T-helper 1 cell treated with Interleukin-12 subunit alpha and Interleukin-12 subunit beta and Interleukin-4 antibody, amounts not matched to agents 30 ng/mL and 1 ng/mL, for 36 hours (primary cell): ENCODE results near the gene ALKBH4. TPM values are rescaled to one million over a fixed set of nuclear protein-coding genes. Genes with fewer than 3 reads are reported as not detected.
"Not testable (repeated sequence)": the region's sequence is repeated elsewhere in the genome, so short reads cannot be mapped to it uniquely, and the experiment has no call there.

ENCODE experiments used
- intact Hi-C: fragments of 100-400 bp; cut with micrococcal nuclease; formaldehyde crosslinking; loops from one replicate; pipeline ENCODE4 v1.15.1; 2024
- total RNA-seq: library from RNA; stranded (reverse); gene quantifications from 2 replicates; pipeline ENCODE4 v1.2.3, GENCODE V29; 2022

The ALKBH4 gene
- total RNA-seq, 1 donor from 2014 or later = 11.4 TPM

DNA sequence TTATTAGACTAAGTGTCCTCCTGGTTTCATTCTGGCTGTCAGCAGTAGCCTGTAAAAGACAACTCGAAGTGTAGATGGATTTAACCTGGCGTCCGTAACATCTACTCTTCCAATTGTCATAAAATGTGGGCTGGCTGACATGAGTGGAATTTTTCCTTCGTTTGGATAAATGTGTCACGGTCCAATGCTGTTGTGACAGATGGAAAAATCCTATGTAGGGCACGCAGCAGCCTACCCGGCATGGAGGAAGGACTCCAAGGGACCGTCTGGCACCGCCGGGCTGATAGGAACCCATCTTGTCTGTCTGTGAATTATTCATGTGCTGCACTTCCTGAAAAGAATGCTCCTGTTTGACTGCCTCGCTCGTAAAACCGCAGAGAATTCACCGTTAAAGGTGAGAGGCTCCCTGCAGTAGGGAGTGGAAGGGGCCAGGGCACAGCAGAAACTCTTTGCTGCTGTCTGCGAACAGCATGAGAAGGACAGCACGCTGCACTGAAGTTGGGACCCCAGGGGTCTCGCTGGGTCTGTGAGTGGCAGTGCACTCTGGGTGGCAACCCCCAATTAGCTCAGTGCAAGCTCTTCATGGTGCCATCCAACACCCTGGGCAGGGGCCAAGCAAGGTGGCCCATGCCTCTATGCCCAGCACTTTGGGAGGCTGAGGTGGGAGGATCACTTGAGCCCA lies 32.9 kb downstream of the ALKBH4 start:
- intact Hi-C loops = loop anchor here (1.0 to 5.0 kb wide), 4 partner anchors 14 to 69 kb away; partner anchors contain the start of genes ALKBH4, LRWD1 and PRKRIP1

DNA sequence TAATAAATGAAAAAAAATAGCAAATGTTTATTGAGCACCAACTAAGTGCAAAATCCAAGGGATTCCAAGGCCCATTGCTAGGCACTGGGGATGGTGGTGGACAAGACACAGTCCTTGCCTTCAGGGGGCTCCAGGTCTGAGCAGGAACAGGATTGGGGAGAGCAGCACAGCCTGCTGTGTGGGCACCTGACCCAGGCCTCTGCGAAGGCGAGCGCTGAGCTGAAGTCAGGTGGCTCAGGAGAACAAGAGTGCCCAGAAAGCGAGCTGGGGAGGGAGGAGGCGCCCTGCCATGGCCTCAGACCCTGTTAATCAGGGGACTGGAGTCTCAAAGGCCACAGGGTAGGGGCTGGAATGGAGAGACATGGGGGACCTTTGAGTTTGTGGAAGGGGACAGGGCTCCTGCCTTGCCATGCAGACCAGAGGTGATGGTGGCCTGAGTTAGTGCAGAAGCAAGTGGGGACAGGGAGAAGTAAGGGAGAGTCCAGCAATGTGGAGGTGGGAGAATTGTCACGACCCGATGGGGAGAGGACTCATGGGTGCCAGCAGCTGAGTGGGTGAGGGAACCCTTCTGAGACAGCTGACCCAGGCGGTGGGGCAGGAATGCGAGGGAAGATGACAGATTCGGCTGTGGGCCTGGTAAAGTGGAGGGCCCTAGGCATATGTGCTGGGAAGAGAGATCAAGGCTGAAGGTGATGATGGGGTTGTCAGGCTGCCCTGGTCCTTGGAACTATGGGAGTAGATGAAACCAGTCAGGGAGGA lies 35.3 kb downstream of the ALKBH4 start:
- intact Hi-C loops = no loop called here

DNA sequence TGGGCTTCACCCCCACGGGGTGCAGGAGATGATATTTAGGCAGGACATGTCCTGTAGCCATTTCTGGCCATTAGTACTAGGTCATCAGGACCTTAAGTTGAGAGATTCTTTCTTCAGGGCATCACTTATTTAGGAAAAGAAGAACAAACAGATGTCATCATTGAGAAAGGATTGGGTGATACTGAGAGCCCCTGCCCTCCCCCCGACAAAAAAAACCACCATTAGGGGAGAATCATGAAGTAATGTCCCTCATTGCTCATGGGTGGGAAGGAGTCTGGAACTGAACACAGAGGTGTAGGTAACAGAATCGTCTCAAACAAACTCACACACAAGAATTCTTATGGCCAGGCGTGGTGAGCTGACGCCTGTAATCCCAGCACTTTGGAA lies 37.7 kb downstream of the ALKBH4 start:
- intact Hi-C loops = no loop called here

DNA sequence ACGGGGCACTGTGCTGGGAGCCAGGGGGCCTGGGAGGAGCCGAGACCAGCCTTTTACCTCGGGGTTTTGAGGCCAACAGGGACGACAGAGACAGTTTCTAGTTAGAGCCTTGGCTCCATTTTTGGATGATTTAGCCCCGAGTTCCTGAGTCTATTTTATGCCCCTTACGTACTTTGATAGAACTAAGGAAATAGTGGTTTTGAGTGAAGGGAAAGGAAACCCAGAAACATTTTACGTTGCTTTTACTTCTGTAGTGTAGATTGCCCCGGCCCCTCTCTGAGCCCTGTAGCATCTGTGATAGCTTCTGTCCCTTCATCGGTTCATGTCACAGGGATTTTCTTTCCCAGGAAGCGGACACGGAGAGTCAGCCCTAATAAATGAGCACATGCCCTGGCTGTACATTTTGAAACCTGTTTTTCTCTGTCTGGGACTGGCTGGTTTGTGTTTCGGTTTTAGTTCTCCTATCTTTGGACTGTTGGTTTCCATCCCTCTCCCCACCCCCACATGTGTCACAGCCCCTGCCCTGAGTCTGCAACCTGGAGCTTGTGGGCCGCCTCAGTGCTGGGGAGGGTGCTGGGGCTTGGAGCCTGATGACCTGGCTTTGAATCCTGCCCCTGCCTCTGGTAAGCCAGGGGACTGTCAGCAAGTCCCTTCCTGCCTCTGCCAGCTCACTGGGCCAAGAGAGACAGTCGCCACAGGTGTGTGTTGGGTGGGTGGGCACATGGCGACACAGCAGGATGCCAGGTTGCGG lies 38.2 kb downstream of the ALKBH4 start:
- intact Hi-C loops = no loop called here

DNA sequence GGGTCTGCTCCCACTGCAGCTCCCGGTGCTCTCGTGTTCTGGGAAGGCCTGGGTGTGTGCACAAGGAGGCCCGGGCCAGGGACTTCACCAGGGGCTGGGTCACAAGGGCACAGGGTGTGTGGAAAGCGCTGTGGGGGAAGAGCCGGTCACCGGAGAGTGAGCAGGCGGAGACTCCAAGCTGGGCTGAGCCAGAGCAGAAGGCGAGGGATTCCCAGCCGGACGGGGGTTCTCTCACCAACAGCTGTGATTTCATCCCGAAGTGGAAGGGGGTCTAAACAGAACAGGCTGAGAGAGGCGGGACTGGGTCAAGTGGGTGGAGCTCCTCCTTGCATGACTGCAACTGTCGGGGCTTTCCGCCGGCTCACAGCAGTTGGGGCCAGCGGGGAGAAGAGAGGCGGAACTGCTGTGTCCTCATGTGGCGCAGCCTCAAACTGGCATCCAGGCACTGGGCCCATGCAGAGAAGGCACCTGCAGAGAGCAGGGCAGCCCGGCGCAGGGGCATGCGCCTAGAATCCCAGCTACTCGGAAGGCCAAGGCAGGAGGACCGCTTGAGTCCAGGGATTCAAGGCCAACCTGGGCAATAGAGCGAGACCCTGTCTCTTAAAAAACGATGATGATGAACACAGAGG lies 38.9 kb downstream of the ALKBH4 start:
- intact Hi-C loops = loop anchor here (1.0 to 2.0 kb wide), 3 partner anchors 8 to 39 kb away; partner anchors contain the start of genes ALKBH4, LRWD1 and ORAI2

DNA sequence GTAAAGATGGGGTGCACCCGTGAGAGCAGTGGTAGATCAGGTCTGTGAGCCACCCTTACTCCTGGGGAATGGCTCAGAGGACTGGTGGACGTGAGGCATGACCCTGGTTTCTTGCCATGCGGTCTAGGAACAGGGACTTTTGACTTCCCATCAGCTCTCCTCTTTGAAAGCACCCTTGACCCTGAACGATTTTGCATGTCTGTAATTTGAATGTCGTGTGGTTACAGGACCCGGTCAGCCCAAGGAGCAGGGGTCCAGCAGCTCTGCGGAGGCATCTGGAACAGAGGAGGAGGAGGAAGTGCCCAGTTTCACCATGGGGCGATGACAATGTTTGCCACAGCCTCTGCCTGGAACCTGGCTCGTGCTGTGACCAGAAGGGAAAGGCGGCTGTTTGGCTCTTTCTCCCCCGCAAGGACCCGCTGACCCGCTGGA lies 39.9 kb downstream of the ALKBH4 start:
- intact Hi-C loops = loop anchor here (1.0 to 2.0 kb wide), 3 partner anchors 8 to 40 kb away; partner anchors contain the start of genes ALKBH4, LRWD1 and ORAI2

DNA sequence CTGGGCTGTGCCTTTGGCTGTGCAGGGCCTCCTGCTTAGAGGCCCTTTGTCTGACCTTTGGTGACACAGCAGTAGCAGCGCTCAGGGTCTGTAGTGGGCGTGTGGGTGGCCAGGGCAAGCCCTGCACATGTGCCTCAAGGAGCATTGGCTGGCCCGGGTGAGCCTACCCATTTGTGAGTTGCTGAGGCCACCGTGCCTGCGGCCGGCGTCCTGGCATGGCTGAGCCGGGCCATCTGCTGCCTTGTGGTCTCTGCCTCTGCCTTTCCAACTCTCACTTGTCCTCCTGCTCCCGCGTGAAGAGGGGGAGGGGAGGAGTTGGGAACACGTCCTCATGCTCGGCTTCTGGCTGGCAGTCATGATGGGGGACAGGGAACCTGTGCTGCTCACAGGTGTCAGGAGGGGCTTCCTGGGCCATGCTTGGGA lies 40.5 kb downstream of the ALKBH4 start:
- intact Hi-C loops = loop anchor here (2.0 kb wide), 1 partner anchor 41 kb away; the partner anchor contains the start of genes ALKBH4 and LRWD1

DNA sequence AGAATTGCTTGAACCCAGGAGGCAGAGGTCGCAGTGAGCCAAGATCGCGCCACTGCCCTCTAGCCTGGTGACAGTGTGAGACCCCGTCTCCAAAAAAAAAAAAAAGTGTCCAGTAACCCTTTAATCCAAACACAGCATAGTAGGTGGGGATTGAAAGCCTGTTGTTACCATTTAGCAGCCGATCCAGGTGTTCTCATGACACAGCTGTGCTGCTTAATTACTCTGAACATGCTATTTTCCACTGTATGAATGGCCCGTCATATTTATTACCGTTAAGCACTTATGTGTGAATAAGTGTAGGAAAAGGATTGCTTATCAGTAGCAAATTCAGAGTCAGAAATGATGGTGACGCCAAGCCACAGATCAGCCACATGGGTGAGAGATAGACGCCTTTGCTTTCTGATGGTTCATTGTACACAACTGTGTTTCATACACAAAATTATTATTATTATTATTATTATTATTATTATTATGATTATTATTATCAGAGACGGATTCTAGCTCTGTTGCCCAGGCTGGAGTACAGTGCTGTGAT lies 42.9 kb downstream of the ALKBH4 start:
- intact Hi-C loops = no loop called here

DNA sequence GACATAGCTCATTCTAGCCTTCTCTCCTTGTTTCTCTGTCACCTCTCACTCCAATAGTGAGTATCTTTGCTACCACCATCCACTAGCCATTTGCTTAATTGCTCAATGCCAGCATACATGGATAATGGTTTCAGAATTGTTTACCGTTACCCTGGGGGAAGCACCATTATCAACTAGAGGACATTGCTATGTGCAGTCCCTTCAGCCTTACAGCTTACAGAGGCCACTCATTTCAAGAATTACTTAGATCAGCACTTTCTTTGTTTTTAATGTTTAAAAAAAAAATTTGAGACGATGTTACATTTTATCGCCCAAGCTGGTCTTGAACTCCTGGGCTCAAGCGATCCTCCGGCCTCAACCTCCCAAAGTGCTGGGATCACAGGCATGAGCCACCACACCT lies 46.1 kb downstream of the ALKBH4 start:
- intact Hi-C loops = no loop called here

DNA sequence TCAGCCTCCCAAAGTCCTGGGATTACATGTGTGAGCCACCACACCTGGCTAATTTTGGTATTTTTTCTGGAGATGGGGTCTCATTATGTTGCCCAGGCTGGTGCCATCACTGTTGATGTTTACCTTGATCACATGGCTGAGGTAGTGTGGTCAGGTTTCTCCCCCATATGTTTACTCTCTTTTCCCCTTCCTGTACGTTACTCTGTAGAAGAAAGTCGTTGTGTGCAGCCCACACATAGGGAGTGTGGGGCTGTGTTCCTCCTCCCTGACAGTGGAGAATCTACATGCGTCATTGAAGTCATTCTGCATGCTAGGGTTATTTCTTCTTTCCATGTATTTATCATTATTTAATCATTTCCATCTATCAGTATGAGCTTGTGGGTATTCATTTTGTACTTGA lies 47.6 kb downstream of the ALKBH4 start:
- intact Hi-C loops = loop anchor here (1.0 to 2.0 kb wide), 2 partner anchors 14 to 20 kb away; partner anchors contain the start of gene PRKRIP1

DNA sequence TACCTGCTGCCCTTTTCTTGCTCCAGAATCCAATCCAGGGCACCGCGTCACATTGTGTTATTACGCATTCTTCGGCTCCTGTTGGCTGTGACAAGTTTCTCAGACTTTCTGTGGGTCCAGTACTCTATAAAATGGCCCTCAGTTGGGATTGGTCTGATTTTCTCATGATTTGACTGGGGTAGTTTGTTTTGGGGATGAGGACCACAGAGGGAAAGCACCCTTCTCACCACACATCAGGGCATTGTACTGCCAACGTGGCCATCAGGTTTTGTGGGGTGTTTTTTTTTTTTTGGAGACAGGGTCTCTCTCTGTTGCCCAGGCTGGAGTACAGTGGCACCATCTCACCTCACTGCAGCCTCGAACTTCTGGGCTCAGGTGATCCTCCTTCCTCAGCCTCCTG lies 48.3 kb downstream of the ALKBH4 start:
- intact Hi-C loops = loop anchor here (1.0 to 2.0 kb wide), 3 partner anchors 9 to 20 kb away; partner anchors contain the start of gene PRKRIP1

DNA sequence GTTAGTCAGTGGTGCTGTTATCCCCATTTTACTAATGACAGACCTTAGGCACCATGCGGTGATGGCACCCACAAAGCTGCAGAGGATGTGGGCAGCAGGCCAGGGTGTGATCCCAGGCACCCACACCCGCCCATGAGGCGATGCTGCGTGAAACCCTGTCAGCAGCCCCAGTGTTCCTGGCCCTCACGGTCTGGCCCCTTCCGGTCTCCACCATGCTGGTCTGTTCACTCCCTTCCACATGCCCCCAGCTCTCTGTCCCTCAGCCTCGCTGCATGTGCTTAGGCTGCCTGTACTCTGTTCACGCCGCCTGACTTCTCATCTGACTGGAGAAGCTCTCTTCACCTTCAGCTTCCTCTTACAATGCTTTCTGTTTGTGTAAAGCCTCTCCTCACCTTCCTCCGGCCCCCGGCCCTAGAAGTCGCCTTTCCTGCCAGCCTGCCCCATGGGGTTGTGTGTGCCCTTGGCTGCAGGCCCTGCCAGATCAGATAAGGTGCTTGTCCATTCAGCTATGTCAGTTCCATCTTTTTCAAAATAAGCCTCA lies 48.9 kb downstream of the ALKBH4 start:
- intact Hi-C loops = loop anchor here (1.0 to 2.0 kb wide), 3 partner anchors 10 to 19 kb away; partner anchors contain the start of gene PRKRIP1

DNA sequence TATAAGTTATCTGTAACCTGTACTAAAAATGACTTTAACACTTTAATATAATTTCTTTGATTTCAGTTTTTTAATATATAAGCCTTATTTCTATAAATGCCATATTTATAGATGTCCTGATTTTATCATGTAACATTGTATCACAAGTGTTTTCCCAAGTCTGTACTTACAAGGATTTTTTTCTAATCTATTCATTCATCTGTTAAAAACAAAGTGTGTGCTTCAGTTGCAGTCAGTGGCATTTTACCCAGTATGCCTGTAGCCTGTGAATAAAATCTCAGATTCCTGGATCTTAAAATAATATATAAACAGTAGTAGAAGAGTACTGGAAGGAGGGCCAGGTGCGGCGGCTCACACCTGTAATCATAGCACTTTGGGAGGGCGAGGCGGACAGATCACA lies 51.1 kb downstream of the ALKBH4 start:
- intact Hi-C loops = no loop called here

DNA sequence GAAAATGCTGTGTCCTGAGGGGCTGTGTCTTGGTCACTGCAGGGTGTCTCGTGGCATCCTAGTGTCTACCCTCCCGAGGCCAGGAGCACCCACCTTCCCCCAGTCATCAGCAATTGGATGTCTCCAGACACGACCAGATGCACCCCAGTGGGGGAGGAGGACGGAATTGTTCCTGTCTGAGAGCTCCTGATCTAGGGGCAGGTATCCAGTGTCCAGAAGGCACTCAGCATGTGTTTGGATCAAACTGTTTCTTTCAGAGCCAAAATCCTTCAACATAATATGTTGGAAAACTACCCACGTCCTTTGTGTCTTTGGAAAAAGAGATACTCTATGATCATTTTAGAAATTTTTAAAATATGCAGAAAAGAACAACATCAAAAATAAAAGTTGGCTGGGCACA lies 51.6 kb downstream of the ALKBH4 start:
- intact Hi-C loops = no loop called here

DNA sequence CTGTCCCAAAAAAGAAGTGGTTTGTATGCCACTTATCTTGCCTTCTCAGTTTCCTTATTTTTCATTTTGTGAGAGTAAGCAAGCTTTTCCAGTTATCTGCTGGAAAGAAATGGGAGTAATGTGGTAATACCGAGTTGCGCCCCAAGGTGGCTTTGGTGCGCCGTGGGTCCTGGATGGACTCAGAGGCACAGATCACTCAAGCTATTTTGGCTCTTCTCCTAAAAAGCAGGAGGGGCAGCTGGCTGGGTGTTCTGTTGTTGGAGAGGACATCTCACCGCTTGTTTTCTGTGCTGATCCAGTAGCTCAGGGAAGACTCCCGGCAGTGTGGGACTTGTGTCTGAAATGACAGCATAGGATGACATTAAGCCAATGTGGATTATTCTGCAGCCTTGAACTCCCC lies 52.1 kb downstream of the ALKBH4 start:
- intact Hi-C loops = loop anchor here (1.0 kb wide), 3 partner anchors 22 to 53 kb away; no protein-coding TSS in a partner anchor

DNA sequence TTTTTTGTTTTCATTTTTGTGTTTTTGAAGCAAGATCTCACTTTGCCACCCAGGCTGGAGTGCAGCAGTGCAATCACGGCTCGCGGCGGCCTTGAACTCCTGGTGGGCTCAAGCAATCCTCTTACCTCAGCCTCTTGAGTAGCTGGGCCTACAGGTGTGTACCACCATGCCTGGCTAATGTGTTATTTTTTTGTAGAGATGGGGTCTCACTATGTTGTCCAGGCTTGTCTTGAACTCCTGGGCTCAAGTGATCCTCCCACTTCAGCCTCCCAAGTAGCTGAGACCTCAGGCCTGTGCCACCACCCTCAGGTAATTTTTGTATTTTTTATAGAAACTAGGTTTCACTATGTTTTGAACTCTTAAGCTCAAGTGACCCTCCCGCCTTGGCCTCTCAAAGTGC lies 53.7 kb downstream of the ALKBH4 start:
- intact Hi-C loops = no loop called here

DNA sequence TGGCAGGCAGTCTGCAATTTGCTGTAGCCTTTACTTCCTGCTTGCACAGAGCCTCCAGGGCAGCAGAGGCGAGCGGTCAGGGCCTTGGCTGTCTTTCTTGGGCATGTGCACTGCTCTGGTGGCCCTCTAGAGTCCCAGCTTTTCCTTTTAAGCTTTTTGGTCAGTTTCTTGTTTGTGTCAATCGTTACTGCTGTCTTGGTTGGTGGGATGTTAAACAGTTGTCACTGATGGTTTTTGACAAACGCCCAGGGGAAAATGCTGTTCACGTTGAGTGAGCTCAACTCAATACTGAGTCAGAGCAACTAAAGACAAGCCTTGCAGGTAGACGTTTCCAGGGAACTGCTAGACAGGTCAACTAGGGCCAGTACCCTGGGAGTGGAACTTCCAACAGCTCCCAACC lies 54.5 kb downstream of the ALKBH4 start:
- intact Hi-C loops = no loop called here

DNA sequence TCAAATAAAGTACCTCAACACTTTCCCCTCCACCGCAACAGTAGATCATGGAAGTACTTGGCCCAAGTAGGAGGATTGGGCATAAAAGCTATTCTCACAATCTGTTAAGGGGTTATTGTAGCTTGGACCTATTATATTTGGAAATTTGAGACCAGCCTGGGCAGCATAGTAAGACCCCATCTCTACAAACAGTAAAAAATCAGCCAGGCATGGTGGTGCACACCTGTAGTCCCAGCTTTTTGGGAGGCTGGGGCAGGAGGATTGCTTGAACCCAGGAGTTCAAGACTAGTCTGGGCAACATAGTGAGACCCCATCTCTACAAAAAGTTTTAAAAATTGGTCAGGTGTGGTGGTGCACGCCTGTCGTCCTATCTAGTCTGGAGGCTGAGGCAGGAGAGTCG lies 55.3 kb downstream of the ALKBH4 start:
- intact Hi-C loops = no loop called here

DNA sequence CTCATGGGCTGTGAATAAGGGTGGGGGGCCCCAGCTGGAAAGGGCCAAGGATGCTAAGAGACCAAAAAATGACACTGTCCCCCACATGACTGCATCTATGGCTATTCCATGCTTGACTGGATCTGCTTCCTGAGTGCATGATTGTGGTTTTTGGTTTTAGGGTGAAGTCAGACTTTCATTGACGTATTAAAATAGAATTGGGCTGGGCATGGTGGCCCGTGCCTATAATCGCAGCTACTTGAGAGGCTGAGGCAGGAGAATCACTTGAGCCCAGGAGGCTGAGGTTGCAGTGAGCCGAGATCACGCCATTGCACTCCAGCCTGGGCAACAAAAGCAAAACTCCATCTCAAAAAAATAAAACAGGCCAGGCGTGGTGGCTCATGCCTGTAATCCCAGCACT lies 56.1 kb downstream of the ALKBH4 start:
- intact Hi-C loops = not testable (repeated sequence)

DNA sequence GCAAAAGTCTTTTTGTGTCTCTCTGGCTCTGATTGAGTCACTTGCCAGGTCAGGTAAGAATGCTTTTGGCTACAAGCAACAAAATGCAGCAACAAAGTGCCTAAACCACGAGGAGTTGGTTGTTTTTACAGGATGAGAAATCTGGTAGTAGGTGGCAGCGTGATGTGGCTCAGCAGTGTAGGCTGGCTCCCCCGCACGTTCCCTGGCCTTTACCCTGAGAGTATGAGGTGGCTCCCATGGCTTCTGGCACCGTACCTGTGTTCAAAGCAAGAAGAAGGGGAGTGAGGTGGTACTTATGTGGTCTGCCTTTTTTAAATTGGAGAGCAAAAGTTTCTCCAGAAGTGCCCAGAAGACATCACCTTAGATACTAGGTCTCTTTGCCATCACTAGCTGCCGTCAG lies 56.8 kb downstream of the ALKBH4 start:
- intact Hi-C loops = no loop called here
